HG02678 (cell line): ENCODE measurements around the gene APP.

Source experiments
- ATAC-seq: cut with Tn5 transposase; IDR thresholded peaks from one replicate; pipeline ENCODE4 v1.9.1; 2021; ENCODE audit warnings: mild to moderate bottlenecking, moderate library complexity; ENCODE audit not compliant: unreplicated experiment

APP gene

DNA sequence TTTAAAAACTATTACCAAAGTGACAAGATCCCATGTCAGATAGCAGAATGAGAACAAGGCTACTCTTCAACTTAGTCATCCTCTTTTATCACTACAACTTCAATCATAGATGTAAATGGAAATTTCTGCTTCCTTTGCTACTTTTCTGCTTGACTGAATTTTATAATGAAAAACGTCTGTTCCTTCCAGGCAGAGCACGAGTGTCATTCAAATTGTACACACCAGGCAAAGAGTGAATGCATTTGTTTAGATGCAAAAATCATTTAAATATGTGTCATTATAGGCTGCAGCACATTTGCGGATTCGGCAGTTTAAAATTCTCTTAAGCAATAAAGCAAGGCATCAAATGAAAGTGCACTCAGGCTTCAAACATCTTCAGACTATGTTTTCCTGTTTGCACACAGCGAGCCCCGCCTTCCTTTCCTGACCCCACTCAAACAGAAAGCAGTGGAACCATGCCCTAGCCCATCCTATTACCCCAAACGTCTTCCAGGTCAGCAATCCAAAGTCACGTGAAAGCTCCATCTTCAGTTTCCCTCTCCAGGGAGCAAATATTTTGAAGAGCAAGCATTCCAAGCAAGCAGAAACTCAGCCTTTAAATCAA, 99.6 kb downstream of the APP start:
- ATAC-seq, result no peak

DNA sequence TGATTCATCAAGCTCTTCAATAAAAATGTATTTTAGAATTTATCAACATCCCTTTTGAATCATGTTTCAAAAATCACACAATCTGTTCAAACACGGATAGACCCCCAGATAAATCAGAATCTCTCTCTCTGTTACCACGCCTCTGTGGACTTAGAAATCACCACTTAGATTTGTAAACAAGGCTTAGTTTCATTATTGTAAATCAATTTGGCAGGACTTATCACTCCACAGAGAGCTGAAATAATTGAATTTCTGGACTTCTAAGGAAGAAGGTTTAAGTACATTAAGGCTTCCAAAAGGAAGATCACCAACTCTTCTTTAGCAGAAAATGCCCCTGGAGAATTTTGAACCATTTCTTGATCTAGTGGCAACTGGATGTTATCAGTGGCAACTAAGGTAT, 100.4 kb downstream of the APP start:
- no peak for ATAC-seq

DNA sequence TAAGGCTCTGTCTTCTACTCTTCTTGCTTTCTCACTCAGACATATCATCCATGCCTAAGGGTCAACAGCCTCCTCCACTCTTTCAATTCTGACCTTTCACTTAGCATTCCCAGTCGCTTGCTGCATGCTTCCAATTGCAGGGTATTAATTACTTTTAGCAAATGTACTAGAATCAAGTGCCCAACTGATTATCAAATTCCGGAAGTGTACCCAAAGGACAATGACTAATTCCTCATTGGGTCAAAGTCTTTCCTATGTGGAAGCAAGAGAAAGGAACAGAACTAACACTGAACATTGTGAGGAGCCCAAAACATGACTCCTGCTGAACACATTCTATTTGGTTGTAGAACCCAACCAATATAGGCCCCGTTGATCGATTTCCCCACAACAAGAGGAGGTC, 101.8 kb downstream of the APP start:
- no peak for ATAC-seq

DNA sequence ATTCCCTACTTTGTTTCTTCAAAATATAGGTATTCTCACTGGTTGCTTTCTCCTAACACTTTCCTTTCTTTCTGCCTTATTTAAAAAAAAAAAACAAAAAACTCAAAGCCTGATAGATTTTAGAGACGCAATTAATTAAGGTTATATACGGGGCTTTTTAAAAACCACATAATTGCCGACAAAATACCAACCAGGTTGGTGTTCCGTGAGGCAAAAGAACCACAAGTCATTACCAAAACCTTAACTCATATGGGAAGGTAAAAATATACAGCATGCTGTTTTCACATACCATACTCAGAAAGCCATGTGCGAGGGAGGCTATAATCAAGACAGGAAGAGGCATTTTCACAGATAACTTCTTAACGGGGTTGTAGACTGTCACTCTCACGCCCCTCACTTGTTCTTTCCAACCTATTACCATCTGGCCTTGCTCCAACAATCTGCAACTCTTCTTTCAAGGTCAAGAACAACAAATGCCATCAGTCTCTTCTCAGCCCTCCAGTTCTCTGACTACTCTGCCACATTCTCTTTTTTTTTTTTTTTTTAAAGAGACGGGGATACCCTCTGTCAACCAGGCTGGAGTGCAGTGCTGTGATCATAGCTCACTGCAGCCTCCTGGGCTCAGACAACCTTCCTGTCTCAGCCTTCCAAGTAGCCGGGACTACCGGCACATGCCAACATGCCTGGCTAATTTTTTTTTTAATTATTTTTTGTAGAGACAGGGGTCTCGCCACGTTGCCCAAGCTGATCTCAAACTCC, 102.6 kb downstream of the APP start:
- ATAC-seq, result peak; percentile 45

DNA sequence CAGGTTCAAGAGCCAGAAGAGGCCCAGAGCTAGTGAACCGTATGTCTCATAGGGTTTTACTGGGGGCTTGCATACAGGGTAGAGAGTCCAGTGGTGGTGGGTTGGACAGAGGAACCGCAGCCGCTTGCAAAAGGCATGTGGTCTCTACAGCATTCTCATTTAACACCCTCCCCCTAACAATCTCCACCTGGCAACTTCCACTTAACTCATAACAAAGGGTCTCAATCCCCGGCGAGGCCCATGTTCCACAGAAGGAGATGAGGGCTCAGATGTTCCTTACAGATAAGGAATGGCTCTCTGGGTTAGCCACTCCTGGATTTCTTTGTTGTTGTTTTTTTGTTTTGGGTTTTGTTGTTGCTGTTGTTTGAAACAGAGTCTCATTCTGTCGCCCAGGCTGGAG, 106.1 kb downstream of the APP start:
- ATAC-seq, result no peak

DNA sequence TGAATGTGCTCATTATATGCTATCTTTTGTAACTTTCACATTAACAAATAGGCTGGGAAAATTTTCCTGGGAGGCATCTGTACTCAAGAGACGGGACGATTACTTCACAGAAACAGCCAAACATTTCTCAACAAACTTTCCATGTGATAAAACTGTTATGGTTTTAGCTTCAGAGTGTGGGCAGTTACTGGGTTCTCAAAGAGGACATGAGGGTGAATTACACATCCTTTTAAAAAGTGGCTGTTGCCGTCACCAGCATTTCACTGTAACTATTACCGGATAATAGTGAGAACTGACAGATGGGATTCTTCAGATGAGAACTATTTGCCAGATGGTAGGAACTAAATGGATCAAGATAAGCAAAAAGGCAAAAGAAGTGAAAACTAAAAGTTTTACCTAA, 109.1 kb downstream of the APP start:
- no peak for ATAC-seq

DNA sequence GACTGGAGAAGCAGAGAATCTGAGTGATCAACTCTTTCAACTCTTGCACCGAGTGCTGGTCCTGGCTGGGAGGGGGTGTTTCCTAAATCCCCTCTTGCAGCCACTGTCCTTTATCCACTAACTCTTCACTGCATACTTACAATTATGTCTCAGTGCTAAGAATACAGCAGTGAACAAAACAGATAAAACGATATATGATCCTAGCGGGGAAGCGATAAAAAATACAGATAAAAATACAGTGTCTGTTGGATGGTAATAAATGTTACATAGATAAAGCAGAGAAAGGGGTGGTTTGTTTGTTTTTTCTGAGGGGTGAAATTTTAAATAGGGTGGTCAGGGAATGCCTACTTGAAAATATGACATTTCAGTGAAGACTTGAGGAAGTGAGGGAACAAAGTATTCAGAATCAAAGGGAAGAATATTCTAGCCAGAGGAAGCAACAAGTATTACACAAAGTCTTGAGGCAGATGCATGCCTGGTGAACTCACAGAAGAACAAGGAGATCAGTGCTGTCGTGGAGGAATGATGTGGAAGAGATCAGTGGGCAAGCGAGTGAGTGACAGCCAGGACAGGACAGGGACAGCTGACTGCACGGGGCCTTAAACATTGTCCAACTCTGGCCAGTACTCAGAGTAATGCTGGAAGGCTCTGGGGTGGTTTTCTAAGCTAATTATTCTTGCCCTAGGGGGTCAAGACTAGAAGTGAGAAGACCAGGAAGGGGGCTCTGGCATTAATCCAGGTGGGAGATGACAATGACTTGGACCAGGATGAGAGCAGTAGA, 110.0 kb downstream of the APP start:
- ATAC-seq, result no peak

DNA sequence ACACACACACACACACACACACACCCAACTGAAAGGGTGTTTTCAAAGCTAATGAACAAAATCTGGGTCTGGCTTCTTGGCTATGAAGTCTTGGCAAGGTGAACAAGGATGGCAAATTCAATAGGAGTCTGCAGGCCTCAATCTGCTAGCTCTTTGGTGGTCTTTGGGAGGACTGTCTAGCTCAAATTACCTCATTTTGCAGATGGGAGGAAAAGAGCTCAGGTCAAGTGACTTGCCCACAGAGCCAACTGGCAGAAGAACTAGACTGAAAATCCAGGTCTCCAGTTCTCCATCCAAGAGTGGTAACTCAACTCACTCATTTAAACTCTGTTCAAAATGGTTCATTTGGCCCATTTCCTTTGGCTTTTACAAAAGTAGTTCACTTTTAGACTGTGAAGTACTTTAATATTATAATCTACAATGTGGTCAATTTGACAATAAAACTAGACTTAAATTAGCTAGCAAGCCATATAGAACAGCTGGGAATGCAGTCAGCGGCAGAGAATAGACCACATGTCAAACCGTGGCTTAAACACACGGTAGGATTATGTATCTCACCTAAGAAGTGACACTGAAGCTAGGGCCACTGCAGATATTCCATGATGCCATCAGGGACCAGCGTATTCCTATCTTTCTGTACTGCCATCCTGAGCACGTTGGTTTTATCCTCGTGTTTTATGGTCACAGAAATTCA, 112.9 kb downstream of the APP start:
- ATAC-seq, result no peak

DNA sequence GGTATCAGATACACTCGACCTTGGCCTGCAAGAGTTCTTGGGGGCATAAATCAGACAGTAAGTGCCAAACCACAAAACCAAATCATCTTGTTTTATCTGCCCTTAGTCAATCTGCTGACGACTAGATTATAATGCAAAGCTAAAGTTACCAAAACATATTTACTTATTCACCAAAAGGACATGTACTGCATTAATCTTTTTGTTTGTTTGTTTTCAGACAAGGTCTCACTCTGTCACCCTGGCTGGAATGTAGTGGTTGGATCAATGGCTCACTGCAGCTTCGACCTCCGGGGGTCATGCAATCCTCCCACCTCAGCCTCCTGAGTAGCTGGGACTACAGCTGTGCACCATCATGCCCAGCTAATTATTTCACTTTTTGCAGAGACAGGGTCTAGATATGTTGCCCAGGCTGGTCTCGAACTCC, 114.7 kb downstream of the APP start:
- ATAC-seq, result no peak

DNA sequence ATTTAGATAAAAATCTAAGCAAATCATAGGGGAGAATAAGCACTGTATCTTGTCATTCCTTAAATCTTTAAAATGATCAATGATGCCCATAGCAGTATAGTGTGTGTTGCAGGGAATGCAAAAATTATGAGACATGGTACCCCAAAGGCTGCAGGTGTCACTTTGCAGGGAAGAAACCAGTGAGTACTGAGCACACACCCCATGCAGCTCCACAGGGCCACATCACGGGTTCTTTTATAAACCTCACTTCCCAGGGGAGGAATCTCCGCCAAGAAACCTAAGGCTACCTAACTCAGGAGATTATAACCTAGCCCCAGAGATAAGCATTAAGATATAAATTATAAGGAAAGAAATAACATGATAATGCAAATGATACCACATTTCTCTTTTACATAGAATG, 115.6 kb downstream of the APP start:
- no peak for ATAC-seq

DNA sequence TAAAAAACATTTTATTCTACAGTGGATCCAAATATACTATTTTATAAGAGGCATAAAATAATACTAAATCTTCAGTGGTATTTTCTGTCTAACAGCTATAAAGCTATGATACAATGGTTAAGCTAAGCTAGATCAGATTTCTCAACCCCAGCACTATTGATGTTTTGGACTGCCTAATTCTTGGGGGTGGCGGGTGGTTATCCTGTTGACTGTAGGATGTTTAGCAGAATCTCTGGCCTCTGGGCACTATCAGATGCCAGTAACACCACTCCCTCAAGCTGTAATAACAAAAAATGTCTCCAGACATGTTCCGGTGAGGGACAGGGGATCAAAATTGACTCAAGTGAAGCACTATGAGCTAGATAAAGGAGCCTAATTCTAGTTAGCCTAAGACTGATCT, 118.5 kb downstream of the APP start:
- ATAC-seq, result no peak

DNA sequence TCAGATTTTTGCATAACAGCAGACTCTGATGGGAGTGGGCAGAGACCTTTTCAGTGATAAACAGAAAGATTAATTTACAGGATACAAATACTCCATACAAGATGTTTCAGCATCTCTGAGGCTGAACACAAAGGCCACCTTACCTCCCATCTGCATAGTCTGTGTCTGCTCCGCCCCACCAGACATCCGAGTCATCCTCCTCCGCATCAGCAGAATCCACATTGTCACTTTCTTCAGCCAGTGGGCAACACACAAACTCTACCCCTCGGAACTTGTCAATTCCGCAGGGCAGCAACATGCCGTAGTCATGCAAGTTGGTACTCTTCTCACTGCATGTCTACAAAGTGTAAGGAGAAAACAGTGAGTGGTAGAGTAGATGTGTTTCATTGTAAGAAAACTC, 119.7 kb downstream of the APP start:
- no peak for ATAC-seq

DNA sequence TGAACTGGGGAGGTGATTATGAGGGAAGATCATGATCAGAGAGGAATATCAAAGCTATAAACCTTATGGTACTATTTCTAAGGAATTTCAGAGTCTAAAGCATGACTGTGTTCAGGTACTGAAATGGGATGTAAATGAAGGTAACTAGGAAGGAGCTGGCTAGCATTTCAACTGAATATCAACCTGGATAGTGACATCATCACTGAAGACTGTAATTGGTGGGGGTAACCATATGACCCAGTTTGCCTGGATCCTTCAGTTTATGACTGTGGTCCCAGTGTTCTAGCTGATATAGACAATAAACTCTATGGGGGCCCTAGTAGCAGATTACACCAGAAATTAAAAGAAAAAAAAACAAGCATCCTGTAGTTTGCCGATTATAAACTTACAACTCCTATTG, 120.8 kb downstream of the APP start:
- no peak for ATAC-seq

DNA sequence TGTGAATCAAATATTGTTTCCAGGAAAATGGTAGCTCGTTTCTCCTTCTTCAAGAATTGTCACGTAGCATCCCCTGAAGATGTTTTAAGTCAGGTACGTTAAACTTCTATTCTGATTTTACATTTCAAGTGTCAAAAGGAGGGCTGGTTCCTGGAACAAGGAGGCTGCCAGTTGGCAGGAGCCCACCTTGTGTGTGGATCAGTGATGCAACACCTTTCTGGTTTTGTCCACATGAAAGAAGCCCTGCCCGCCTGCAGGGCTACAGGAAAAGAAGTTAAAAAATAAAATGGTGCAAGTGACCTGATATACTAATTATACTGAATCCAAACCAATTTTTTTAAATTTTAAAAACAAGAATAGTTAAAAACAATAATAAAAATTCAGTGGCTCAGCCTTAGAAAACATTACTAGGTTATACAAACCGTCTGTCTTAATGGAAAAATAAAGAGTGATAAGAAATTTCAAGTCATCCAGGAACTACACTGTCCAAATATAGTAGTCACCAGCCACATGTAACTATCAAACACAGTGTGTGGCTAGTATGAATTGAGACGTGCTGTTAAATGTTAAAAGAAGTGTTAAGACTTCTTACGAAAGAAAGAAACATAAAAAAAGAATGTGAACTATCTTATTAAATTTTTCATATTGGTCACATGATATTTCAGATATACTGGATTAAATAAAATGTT, 123.1 kb downstream of the APP start:
- ATAC-seq, result no peak

DNA sequence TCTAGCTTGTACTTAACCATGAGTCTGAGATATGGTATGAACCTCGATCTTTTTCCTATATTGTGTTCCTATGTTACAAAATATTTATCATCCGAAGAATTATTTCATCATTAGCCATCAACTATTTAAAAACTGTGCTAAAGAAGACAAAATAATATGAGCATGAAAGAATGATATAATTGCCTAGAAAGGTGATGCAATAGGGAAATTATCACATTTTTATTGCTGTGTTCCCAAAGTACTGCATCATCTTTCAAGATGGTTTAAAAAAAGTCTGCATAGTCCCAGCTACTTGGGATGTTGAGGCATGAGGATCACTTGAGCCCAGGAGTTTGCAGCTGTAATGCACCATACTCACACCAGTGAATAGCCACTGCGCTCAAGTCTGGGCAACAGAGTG, 126.7 kb downstream of the APP start:
- ATAC-seq, result no peak

DNA sequence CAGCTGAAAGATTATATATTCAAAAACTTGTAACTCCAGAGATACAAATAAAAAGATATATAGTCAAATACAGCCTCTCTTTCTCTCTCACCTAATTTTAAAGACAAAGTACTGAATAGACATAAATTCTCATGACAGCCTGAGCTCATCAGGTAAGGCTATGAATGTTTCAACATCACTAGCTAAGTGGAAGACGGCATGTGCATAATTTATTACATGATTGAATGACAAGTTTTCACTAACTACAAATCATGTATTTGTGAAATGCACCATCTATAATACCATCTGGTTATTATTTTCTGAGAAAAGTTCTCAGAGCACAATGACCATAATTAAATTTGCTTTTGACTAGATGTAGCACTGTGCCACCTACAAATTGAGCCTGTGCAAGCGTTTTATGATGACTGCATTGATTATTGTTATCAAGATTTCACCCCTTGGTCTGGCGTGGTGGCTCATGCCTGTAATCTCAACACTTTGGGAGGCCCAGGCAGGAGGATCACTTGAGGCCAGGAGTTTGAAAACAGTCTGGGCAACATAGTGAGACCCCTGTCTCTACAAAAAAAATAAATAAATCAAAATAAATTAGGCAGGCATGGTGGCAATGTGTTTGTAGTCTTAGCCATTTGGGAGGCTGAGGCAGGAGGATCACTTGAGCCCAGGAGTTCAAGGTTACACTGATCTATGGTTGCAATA, 128.2 kb downstream of the APP start:
- no peak for ATAC-seq

DNA sequence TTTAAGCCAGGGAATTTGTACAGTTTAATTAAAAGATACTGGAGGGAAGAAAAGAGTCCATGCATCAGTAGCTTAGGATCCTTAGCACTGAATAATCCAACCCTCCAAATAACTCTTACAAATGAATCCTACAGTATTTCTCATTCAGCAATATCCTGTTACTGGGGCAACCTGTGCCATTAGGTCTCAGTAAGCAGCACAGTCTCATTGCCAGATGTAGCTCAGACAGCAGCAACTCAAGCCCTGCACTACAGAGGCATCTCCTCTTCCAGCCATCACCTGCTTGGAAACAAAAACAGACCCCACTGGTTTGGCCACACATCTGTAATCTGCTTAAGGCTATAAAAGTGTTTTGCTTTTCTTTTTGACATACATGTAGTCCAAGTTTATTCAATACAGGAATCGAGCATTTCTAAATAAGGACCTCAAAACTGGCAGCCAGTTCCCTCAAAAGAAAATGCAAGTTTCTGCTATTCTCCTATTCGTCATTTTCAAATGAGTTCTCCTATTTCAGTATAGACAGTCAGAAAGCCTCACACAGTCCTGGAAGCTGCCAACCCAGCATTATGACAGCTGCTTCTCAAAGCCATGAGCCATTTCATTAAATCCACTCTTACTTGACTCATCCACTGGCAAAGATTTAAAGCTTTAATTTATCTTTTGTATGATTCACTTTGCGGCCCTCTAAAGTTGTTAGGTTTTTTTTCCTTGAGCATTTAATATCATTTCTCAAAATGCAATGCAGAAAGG, 129.0 kb downstream of the APP start:
- no peak for ATAC-seq

DNA sequence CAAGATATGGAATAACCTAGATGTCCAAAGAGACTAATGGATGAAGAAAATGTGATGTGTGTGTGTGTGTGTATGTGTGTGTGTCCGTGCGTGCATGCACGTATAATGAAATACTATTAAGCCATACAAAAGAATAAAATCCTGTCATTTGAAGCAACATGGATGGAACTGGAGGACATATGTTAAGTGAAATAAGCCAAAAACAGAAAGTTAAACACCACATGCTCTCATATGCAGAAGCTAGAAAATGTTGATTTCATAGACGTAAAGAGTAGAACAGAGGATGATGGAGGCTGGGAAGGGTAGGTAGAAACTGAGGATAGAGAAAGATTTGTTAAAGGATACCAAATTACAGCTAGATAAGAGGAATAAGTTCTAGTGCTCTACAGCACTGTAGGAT, 133.7 kb downstream of the APP start:
- no peak for ATAC-seq

DNA sequence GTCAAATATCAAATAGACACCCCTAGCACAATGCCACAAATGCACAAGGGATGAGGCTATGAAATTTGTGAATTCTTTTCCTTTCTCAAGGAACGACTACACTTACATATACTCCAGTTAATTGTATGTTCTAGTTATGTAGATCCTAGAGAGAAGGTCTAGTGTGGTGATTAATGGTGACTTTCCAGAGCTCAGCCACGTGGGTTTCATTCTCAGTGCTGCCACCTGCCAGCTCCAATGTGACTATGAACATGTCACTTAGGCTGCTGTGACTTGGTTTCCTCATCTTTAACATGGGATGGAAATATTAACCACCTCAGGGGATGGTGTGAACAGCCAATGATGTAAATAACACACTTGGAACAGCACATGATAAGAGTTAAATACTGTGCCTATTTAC, 138.3 kb downstream of the APP start:
- ATAC-seq, result no peak

DNA sequence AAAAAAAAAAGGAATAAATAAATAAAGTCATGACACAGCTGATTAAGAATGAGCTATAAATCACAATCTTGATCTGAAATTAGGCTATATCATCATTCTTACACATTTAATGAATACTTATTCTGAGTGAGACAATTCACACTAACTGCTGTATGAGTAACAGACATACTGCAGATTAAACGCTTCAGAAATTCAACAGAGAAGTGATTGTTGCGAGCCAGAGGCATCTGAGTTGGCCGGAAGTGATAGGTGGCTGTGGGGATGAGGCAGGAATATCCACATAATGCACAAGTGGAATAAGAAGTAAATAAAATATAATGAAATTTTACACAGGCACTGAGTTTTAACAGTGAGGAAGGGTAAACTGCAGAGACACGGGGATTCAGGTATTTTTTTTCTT, 142.4 kb downstream of the APP start:
- no peak for ATAC-seq
